Immature natural killer cell (primary cell): ENCODE measurements around the gene CABP5. TPM values are rescaled to one million over a fixed set of nuclear protein-coding genes. Genes with fewer than 3 reads are reported as not detected.
"Not testable (repeated sequence)": the region's sequence is repeated elsewhere in the genome, so short reads cannot be mapped to it uniquely, and the experiment has no call there.

Source experiments
- DNase-seq, 3 donors: peaks; one replicate each; pipeline ENCODE4 v3.0.0; 2022; ENCODE audit warnings: mixed read lengths in 1 of 3
- H3K27ac Mint-ChIP-seq, 6 donors: one replicate each; pipeline ENCODE4 v1.8.0; 2020; ENCODE audit warnings: mixed read lengths in 6 of 6, mild to moderate bottlenecking in 5 of 6, inconsistent platforms in 4 of 6, moderate library complexity in 3 of 6
- H3K27me3 Mint-ChIP-seq, 3 donors: one replicate each; pipeline ENCODE4 v1.8.0; 2020 to 2021; ENCODE audit warnings: low read depth in 3 of 3, mild to moderate bottlenecking in 3 of 3, mixed read lengths in 3 of 3, moderate library complexity in 3 of 3, inconsistent platforms in 1 of 3
- H3K36me3 Mint-ChIP-seq, 3 donors: one replicate each; pipeline ENCODE4 v1.8.0; 2020; ENCODE audit warnings: mixed read lengths in 3 of 3, inconsistent platforms in 2 of 3, mild to moderate bottlenecking in 2 of 3
- H3K4me1 Mint-ChIP-seq, 2 donors: one replicate each; pipeline ENCODE4 v1.8.0; 2020; ENCODE audit warnings: inconsistent platforms in 2 of 2, mild to moderate bottlenecking in 2 of 2, mixed read lengths in 2 of 2, moderate library complexity in 1 of 2
- H3K4me3 Mint-ChIP-seq, 5 donors: one replicate each; pipeline ENCODE4 v1.8.0; 2020; ENCODE audit warnings: mild to moderate bottlenecking in 5 of 5, mixed read lengths in 5 of 5, inconsistent platforms in 3 of 5, moderate library complexity in 3 of 5
- H3K9me3 Mint-ChIP-seq, 6 donors: one replicate each; pipeline ENCODE4 v1.8.0; 2020; ENCODE audit warnings: mild to moderate bottlenecking in 6 of 6, mixed read lengths in 6 of 6, inconsistent platforms in 4 of 6, moderate library complexity in 3 of 6
- polyA plus RNA-seq, 3 donors: library from polyadenylated mRNA; unstranded; fragments of 300-500 nt; fragmentation: Illumina TruSeq; gene quantifications; one replicate each; pipeline ENCODE4 v1.2.3, GENCODE V29; 2021

Gene CABP5
- polyA plus RNA-seq = under 1 TPM in 1 of 3 donors, not detected in 2; 0.69 TPM

GRCh38 chr19:48043675-48044258, at the start of gene CABP5:
CABP5 (minus strand) TSS chr19:48044079; CDS start chr19:48043922, 157 bp downstream.
- Mint-ChIP-seq H3K27me3 (peaks cover 8 to 23% (median 15%) of the 10 kb centered on the region in 3 donors), H3K36me3 (peaks cover 0 to 3% (median 0%) of the 10 kb centered on the region in 3 donors), H3K4me1 (no peaks in the 10 kb centered on the region), H3K27ac (no peak within 1 kb of the TSS), H3K9me3 (peaks cover 0 to 4% (median 0%) of the 10 kb centered on the region in 6 donors), H3K4me3 (no peak within 1 kb of the TSS)
- no peak for DNase-seq

DNA sequence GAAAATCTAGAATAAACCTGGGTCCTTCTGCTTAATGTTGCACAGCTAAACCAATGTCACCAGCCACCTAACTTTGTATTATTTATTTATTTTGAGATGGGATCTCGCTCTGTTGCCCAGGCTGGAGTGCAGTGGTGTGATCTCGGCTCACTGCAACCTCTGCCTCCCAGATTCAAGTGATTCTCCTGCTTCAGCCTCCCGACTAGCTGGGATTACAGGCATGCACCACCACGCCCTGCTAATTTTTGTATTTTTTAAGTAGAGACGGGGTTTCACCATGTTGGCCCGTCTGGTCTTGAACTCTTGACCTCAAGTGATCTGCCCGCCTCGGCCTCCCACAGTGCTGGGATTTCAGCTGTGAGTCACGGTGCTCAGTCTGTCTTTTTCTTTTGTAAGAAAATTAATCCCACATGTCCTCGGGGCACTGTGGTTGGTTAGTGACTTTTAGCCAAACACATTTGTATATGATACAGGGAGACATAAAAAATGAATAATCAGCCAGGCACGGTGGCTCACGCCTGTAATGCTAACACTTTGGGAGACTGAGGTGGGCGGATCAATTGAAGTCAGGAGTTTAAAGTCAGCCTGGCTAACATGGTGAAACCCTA, 47.3 kb upstream of the CABP5 start:
- not testable (repeated sequence) for H3K36me3 Mint-ChIP-seq, H3K27ac Mint-ChIP-seq, H3K4me1 Mint-ChIP-seq, DNase-seq, H3K4me3 Mint-ChIP-seq, H3K9me3 Mint-ChIP-seq
- H3K27me3 Mint-ChIP-seq = peaks cover 4 to 18% (median 4%) of the 10 kb centered on the region in 3 donors

DNA sequence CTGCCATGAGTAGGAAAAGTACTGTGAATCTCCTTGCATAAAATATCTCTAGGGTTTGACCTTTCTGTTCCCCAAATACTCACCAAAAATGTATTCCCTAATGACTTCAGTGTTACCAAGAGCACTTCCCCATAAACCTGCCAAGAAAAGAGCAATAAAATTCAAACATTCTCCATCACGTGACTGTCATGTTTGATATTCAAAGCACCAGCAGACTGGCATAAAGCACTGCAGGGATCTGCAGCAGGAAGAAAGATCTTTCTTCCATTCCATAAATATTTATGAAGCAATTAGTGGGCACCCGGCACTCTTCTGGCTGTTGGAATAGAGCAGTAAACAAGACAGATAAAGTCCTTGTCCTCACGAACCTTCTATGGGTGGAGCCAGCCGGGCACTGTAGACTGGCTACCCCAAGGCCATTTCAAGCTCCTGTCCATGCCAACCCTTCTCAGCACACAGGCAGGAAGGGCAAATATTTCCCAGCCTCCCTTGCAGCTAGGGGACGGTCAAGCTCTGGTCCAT, 46.5 kb upstream of the CABP5 start:
- no peak overlapping the region for H3K4me3 Mint-ChIP-seq
- peaks cover 4 to 13% (median 4%) of the 10 kb centered on the region in 3 donors for H3K27me3 Mint-ChIP-seq
- H3K27ac Mint-ChIP-seq = no peak overlapping the region
- H3K4me1 Mint-ChIP-seq = no peaks in the 10 kb centered on the region
- DNase-seq = no peak
- H3K9me3 Mint-ChIP-seq = no peaks in the 10 kb centered on the region
- no peaks in the 10 kb centered on the region for H3K36me3 Mint-ChIP-seq

GRCh38 chr19:48088991-48089390, 45.1 kb upstream of the CABP5 start:
- not testable (repeated sequence) for H3K4me1 Mint-ChIP-seq, H3K36me3 Mint-ChIP-seq, H3K9me3 Mint-ChIP-seq, DNase-seq, H3K27ac Mint-ChIP-seq, H3K4me3 Mint-ChIP-seq
- peaks cover 4 to 13% (median 4%) of the 10 kb centered on the region in 3 donors for H3K27me3 Mint-ChIP-seq

- Mint-ChIP-seq H3K27ac (no peak overlapping the region), H3K36me3 (no peaks in the 10 kb centered on the region), H3K27me3 (peaks cover 0 to 16% (median 7%) of the 10 kb centered on the region in 3 donors), H3K4me3 (no peak overlapping the region), H3K9me3 (no peaks in the 10 kb centered on the region), H3K4me1 (no peaks in the 10 kb centered on the region)
- DNase-seq = no peak
Observed at GRCh38 chr19:48085904-48086864, 42.3 kb upstream of the CABP5 start.

GRCh38 chr19:48085076-48085475, 41.2 kb upstream of the CABP5 start:
- H3K9me3 Mint-ChIP-seq = no peaks in the 10 kb centered on the region
- H3K36me3 Mint-ChIP-seq = no peaks in the 10 kb centered on the region
- no peak overlapping the region for H3K4me3 Mint-ChIP-seq
- no peak for DNase-seq
- no peak overlapping the region for H3K27ac Mint-ChIP-seq
- peaks cover 2 to 12% (median 7%) of the 10 kb centered on the region in 3 donors for H3K27me3 Mint-ChIP-seq
- no peaks in the 10 kb centered on the region for H3K4me1 Mint-ChIP-seq

GRCh38 chr19:48081106-48081505, 37.2 kb upstream of the CABP5 start:
- no peak overlapping the region for H3K4me3 Mint-ChIP-seq
- no peaks in the 10 kb centered on the region for H3K4me1 Mint-ChIP-seq
- DNase-seq = no peak
- H3K27ac Mint-ChIP-seq = no peak overlapping the region
- H3K36me3 Mint-ChIP-seq = no peaks in the 10 kb centered on the region
- H3K9me3 Mint-ChIP-seq = peaks cover 0 to 2% (median 0%) of the 10 kb centered on the region in 6 donors
- H3K27me3 Mint-ChIP-seq = peaks cover 6 to 10% (median 9%) of the 10 kb centered on the region in 3 donors

DNA sequence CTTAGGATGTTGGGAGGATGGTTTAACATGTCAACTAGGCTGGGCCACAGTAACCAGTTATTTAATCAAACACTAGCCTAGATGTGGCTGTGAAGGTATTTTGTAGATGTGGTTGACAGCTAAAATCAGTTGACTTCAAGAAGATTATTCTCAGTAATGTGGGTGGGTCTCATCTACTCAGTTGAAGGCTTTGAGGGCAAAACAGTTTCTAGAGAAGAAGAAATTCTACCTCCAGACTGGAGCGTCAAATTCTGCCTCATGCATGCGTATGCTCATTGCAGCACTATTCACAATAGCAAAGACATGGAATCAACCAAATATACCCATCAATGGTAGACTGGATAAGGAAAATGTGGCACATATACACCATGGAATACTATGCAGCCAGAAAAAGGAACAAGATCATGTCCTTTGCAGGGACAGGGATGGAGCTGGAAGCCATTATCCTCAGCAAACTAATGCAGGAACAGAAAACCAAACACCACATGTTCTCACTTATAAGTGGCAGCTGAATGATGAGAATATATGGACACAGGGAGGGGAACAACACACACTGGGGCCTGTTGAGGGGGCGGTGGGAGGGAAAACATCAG, 26.4 kb upstream of the CABP5 start:
- not testable (repeated sequence) for H3K27ac Mint-ChIP-seq, H3K36me3 Mint-ChIP-seq, H3K4me1 Mint-ChIP-seq, H3K27me3 Mint-ChIP-seq, DNase-seq, H3K4me3 Mint-ChIP-seq, H3K9me3 Mint-ChIP-seq

DNA sequence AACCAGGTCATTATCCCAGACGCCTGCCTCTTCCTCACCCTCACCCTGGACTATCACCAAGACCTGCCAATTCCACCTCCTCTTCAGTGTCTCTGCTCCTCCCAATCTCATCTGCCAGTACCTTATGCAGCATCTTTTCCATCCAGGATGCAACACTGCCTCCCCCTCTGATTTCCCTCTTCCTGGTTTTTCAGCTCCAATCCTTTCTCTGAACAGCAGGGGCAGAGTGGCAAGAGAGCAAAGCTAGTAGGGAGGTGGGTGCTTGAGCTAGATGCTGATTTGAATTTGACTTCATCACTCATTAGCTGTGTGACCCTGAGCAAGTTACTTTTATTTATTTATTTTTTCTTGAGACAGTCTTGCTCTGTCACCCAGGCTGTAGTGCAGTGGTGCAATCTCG, 25.6 kb upstream of the CABP5 start:
- no peaks in the 10 kb centered on the region for H3K9me3 Mint-ChIP-seq
- DNase-seq = no peak
- H3K27me3 Mint-ChIP-seq = peaks cover 0 to 5% (median 3%) of the 10 kb centered on the region in 3 donors
- H3K4me3 Mint-ChIP-seq = no peak overlapping the region
- no peaks in the 10 kb centered on the region for H3K36me3 Mint-ChIP-seq
- no peak overlapping the region for H3K27ac Mint-ChIP-seq
- no peaks in the 10 kb centered on the region for H3K4me1 Mint-ChIP-seq

DNA sequence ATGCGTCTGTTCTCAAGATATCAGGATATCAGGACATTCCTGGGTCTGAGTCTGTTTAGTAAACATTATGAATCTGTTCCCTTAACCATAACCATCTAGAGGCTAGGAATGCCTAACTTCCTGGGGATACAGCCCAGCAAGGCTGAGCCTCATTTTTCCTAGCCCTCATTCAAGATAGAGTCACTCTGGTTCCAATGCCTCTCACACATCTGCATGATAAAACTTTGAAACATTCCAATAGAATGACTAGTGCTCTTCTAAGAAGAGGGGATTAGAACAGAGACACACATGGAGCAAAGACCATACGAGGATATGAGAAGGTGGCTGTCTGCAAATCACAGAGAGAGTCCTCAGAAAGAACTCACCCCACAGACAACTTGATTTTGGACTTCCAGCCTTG, 20.6 kb upstream of the CABP5 start:
- H3K4me3 Mint-ChIP-seq = no peak overlapping the region
- no peak for DNase-seq
- H3K27ac Mint-ChIP-seq = no peak overlapping the region
- H3K36me3 Mint-ChIP-seq = no peaks in the 10 kb centered on the region
- no peaks in the 10 kb centered on the region for H3K4me1 Mint-ChIP-seq
- peaks cover 0 to 10% (median 5%) of the 10 kb centered on the region in 3 donors for H3K27me3 Mint-ChIP-seq
- H3K9me3 Mint-ChIP-seq = no peaks in the 10 kb centered on the region

- Mint-ChIP-seq H3K4me3 (no peak overlapping the region), H3K9me3 (no peaks in the 10 kb centered on the region), H3K36me3 (no peaks in the 10 kb centered on the region), H3K4me1 (no peaks in the 10 kb centered on the region), H3K27ac (no peak overlapping the region), H3K27me3 (peaks cover 0 to 10% (median 5%) of the 10 kb centered on the region in 3 donors)
- DNase-seq = no peak
Observed at GRCh38 chr19:48061401-48062344, 17.8 kb upstream of the CABP5 start.

DNA sequence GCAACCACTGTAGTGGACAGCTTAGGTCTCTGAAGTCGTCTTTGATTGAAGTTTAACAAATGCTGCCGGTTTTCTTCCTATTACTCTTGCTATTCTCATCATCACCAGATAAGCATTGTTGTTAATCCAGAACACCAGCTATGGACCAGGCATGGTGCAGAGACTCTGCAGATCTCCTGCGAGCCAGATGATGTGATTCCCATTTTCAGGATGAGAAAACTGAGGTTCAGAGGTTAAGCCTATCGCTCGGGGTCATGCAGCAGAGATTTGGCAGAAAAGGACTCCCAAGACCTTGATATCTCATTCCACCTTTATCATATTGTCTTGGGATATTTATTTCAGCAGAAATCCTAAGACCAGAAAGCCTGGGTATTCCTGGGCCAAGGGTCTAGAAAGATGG, 16.5 kb upstream of the CABP5 start:
- peak overlapping the region in 1 of 6 donors; percentile 40 for H3K27ac Mint-ChIP-seq
- no peak overlapping the region for H3K4me3 Mint-ChIP-seq
- no peak for DNase-seq
- H3K9me3 Mint-ChIP-seq = no peaks in the 10 kb centered on the region
- H3K4me1 Mint-ChIP-seq = no peaks in the 10 kb centered on the region
- no peaks in the 10 kb centered on the region for H3K36me3 Mint-ChIP-seq
- H3K27me3 Mint-ChIP-seq = peaks cover 0 to 10% (median 5%) of the 10 kb centered on the region in 3 donors

GRCh38 chr19:48059331-48059730, 15.5 kb upstream of the CABP5 start:
- H3K27me3 Mint-ChIP-seq = peaks cover 0 to 10% (median 5%) of the 10 kb centered on the region in 3 donors
- H3K9me3 Mint-ChIP-seq = no peaks in the 10 kb centered on the region
- H3K4me3 Mint-ChIP-seq = no peak overlapping the region
- DNase-seq = no peak
- H3K36me3 Mint-ChIP-seq = no peaks in the 10 kb centered on the region
- H3K27ac Mint-ChIP-seq = no peak overlapping the region
- no peaks in the 10 kb centered on the region for H3K4me1 Mint-ChIP-seq
